A673 (cell line): ENCODE measurements around the gene ARHGEF26. TPM values are rescaled to one million over a fixed set of nuclear protein-coding genes. Genes with fewer than 3 reads are reported as not detected.

Experiments
- BruUV-seq: library from RNA; stranded (reverse); fragments of 400-500 nt; replicated peaks from 2 replicates; lab custom pipeline; 2021; lab: Mats Ljungman, UMichigan
- CTCF ChIA-PET: fragments of 300-600 bp; sonication (Branson Sonifier 250); formaldehyde crosslinking; loops from one replicate; lab custom pipeline; 2022; ENCODE audit warnings: antibody characterized with exemption; lab: Charles Lee
- POLR2A ChIA-PET: fragments of 300-600 bp; sonication (Branson Sonifier 250); formaldehyde crosslinking; loops from one replicate; lab custom pipeline; 2022; ENCODE audit warnings: antibody characterized with exemption; ENCODE audit not compliant: low non-redundant PET; lab: Charles Lee
- DNase-seq: peaks from one replicate; pipeline ENCODE4 v3.0.0-alpha.2; 2015; ENCODE audit warnings: low spot score
- H3K27ac ChIP-seq: fragments of 200-600 bp; sonication (generic); 2 replicates; pipeline ENCODE4 v1.5.1; 2016; ENCODE audit warnings: mixed run types, low read depth, mild to moderate bottlenecking, mixed read lengths, antibody characterized with exemption, low read length; ENCODE audit not compliant: poor library complexity, severe bottlenecking
- H3K27me3 ChIP-seq: fragments of 200-600 bp; sonication (generic); replicated peaks from 2 replicates; pipeline ENCODE4 v1.6.1; 2017; ENCODE audit warnings: mixed run types, low read depth, mild to moderate bottlenecking, mixed read lengths, antibody characterized with exemption, low read length; ENCODE audit not compliant: insufficient read depth, poor library complexity
- H3K36me3 ChIP-seq: fragments of 200-600 bp; sonication (generic); 2 replicates; pipeline ENCODE4 v1.6.1; 2016; ENCODE audit warnings: mixed run types, mild to moderate bottlenecking, mixed read lengths, antibody characterized with exemption, low read length; ENCODE audit not compliant: insufficient read depth, poor library complexity, severe bottlenecking
- H3K4me1 ChIP-seq: fragments of 200-600 bp; sonication (generic); 2 replicates; pipeline ENCODE4 v1.6.1; 2017; ENCODE audit warnings: mixed run types, mild to moderate bottlenecking, mixed read lengths, antibody characterized with exemption, low read length; ENCODE audit not compliant: insufficient read depth, poor library complexity, severe bottlenecking
- H3K4me3 ChIP-seq: fragments of 200-600 bp; sonication (generic); 2 replicates; pipeline ENCODE4 v1.5.1; 2016; ENCODE audit warnings: low read depth, mixed run types, mild to moderate bottlenecking, mixed read lengths, low read length; ENCODE audit not compliant: poor library complexity, severe bottlenecking
- H3K9me3 ChIP-seq: fragments of 200-600 bp; sonication (generic); 2 replicates; pipeline ENCODE4 v1.6.1; 2016; ENCODE audit warnings: mixed run types, low read depth, mild to moderate bottlenecking, mixed read lengths, antibody characterized with exemption, low read length; ENCODE audit not compliant: poor library complexity, severe bottlenecking
- EZH2 ChIP-seq: fragments of 200-600 bp; sonication (generic); IDR thresholded peaks from 2 replicates; pipeline ENCODE4 v1.6.1; 2017; ENCODE audit warnings: borderline replicate concordance, low read depth, mild to moderate bottlenecking, mixed read lengths, antibody characterized with exemption, low read length; ENCODE audit not compliant: poor library complexity, severe bottlenecking
- intact Hi-C: fragments of 100-400 bp; cut with micrococcal nuclease; formaldehyde crosslinking; loops from one replicate; pipeline ENCODE4 v1.10.0; 2022; ENCODE audit not compliant: unreplicated experiment
- total RNA-seq: library from RNA; stranded (reverse); gene quantifications from 2 replicates; pipeline ENCODE4 v1.2.3, GENCODE V29; 2021
- TF ChIP-seq, protein P1 (sequence below): fragments of 300-800, 200-600 bp; sonication (generic); conservative IDR thresholded peaks from 2 replicates; pipeline ENCODE4 v1.5.1; 2017; ENCODE audit warnings: low read depth, mild to moderate bottlenecking, antibody characterized with exemption, low read length, moderate library complexity, mixed read lengths

Gene ARHGEF26
- total RNA-seq, 1 experiment from 2014 or later = 15.9 TPM

DNA sequence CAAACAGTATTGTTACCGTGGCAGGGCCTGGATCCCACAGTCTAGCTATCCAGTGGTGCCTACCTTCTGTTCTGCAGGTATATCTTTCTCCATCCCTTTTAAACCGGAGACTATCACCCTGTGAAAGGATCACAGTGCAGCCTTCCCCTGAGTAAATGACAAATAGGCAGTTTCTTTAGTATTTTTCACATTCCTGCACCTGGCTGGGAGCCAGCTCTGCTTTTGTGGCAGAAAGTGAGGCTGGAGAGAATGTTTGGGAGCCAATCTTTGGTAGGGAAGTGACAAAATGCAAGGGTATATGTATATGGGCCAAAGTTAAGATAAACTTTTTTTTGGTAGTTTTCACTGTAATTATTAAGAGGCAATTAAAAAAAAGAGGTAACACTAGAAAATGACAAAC is 54.8 kb downstream of the ARHGEF26 start:
- no peaks in the 10 kb centered on the region for H3K36me3 ChIP-seq
- intact Hi-C loops = no loop called here
- ChIA-PET POLR2A (no interaction called here), CTCF (no interaction called here)
- no peaks in the 10 kb centered on the region for H3K9me3 ChIP-seq
- no TSS peak for BruUV-seq
- no peak overlapping the region for H3K4me3 ChIP-seq
- DNase-seq = no peak
- H3K4me1 ChIP-seq = peaks cover 7% of the 10 kb centered on the region
- H3K27ac ChIP-seq = no peak overlapping the region
- H3K27me3 ChIP-seq = no peaks in the 10 kb centered on the region
- TF ChIP-seq, protein P1, sequence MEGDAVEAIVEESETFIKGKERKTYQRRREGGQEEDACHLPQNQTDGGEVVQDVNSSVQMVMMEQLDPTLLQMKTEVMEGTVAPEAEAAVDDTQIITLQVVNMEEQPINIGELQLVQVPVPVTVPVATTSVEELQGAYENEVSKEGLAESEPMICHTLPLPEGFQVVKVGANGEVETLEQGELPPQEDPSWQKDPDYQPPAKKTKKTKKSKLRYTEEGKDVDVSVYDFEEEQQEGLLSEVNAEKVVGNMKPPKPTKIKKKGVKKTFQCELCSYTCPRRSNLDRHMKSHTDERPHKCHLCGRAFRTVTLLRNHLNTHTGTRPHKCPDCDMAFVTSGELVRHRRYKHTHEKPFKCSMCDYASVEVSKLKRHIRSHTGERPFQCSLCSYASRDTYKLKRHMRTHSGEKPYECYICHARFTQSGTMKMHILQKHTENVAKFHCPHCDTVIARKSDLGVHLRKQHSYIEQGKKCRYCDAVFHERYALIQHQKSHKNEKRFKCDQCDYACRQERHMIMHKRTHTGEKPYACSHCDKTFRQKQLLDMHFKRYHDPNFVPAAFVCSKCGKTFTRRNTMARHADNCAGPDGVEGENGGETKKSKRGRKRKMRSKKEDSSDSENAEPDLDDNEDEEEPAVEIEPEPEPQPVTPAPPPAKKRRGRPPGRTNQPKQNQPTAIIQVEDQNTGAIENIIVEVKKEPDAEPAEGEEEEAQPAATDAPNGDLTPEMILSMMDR = no peak
- TF ChIP-seq EZH2 = no peak

DNA sequence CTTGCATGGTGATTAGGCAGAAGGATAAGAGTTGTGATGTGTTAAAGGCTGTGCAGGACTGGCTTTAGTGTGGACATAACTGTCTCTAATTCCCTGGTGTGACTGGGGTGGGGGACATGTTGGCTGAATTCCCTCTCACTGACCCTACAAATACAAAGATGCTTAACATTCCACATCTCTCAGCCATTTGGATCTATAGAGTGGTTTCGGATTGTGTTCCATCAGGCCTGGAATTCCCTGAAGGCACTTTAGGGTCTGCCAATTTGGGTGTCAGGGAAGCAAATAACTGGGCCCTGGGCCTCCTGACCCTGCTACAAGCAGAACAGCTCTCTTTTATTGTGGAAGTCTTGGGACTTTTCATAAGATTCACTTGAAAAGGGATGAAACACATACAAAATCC is 56.2 kb downstream of the ARHGEF26 start:
- no peak for TF ChIP-seq EZH2
- TF ChIP-seq, protein P1 = no peak
- Histone ChIP-seq H3K36me3 (no peaks in the 10 kb centered on the region), H3K9me3 (no peaks in the 10 kb centered on the region), H3K4me3 (no peak overlapping the region), H3K27me3 (no peaks in the 10 kb centered on the region), H3K27ac (no peak overlapping the region), H3K4me1 (peaks cover 7% of the 10 kb centered on the region)
- POLR2A ChIA-PET = no interaction called here
- BruUV-seq = no TSS peak
- intact Hi-C loops = no loop called here
- DNase-seq = no peak
- CTCF ChIA-PET = no interaction called here

DNA sequence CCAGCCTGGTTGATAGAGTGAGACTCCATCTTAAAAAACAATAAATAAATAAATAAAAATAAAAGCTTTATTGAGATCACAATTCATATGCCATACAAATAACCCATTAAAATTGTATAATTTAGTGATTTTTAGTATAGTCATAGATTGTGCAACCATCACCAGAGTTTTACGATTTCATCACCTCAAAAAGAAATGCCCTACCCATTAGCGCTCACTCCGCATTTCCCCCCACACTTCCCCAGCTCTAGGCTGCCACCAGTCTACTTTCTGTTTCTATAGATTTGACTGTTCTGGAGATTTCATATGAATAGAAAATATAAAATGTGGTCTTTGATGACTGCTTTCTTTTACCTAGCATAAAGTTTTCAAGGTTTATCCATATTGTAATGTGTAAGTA is 57.0 kb downstream of the ARHGEF26 start:
- BruUV-seq = no TSS peak
- H3K4me1 ChIP-seq = peaks cover 4% of the 10 kb centered on the region
- ChIA-PET POLR2A (no interaction called here), CTCF (no interaction called here)
- H3K4me3 ChIP-seq = no peak overlapping the region
- no peaks in the 10 kb centered on the region for H3K9me3 ChIP-seq
- no peaks in the 10 kb centered on the region for H3K27me3 ChIP-seq
- TF ChIP-seq, protein P1 = no peak
- TF ChIP-seq EZH2 = no peak
- intact Hi-C loops = no loop called here
- DNase-seq = no peak
- no peak overlapping the region for H3K27ac ChIP-seq
- no peaks in the 10 kb centered on the region for H3K36me3 ChIP-seq
